ENCODE results near the gene CHM.

GRCh38 chrX:85995641-85996040 lies 51.7 kb downstream of the CHM start:
- TF ChIP-seq POLR2A (IDR thresholded peaks at IDR 0.05): no peak
- TF ChIP-seq CTCF (IDR thresholded peaks at IDR 0.05): no peak

Data from uterus (tissue), 2 donors.